GM18507 (cell line): Measurements from ENCODE around the gene CFAP107.

Experiments
- DNase-seq: peaks from one replicate; pipeline ENCODE4 v3.0.0; 2011; ENCODE audit warnings: low read depth; ENCODE audit not compliant: insufficient read length; ENCODE audit errors: extremely low spot score
- FAIRE-seq: peaks from 2 replicates; lab custom pipeline; 2011; peaks lifted over from hg19 to GRCh38; lab: Jason Lieb, UNC

The CFAP107 gene

DNA sequence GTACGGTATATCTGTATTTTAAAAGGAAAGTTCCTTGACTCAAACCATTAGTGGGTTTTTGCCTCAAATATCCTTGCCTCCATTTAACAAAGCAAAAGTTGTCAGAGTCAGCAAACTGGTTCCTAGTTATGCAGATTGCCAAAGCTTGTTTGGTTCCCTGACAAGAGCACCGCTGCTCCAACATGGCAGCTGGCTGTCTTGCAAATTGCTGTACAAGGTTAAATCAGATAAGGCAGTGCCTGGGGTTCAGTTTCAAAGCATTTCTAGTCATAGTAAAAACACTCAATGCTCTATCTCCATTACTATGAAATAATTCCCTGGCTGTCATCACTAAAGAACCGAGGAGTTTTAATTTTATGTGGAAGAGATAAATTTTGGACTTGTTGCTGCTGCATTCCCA lies 11.3 kb upstream of the CFAP107 start:
- FAIRE-seq, result no peak
- DNase-seq, result no peak

DNA sequence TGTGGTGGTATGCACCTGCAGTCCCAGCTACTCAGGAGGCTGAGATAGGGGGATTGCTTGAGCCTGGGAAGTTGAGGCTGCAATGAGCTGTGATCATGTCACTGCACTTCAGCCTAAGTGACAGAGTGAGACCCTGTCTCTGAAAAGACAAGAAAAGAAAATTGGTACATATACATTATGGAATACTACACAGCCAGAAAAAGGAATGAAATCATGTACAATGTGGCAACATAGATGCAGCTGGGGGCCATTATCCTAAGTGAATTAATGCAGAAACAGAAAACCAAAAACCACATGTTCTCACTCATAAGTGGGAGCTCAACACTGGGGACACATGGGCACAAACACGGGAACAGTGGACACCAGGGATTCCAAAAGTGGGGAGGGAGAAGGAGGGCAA lies 7.1 kb upstream of the CFAP107 start:
- DNase-seq (no peak), FAIRE-seq (no peak)

DNA sequence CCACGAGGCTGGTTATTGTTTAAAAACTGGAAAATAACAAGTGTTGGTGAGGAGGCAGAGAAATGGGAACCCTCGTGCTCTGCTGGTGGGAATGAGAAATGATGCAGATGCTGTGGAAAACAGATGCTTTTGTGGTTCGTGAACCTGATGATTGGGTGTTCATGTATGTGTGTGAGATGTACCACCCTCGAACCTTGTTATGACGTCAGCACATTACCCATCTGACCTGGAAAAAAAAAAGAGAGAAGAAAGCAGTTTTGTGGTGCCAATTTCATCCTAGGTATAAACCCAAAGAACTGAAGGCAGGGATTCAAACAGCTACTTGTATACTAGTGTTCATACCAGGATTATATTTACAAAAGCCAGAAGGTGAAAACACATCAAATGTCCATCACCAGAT lies 6.4 kb upstream of the CFAP107 start:
- DNase-seq, result no peak
- no peak for FAIRE-seq

DNA sequence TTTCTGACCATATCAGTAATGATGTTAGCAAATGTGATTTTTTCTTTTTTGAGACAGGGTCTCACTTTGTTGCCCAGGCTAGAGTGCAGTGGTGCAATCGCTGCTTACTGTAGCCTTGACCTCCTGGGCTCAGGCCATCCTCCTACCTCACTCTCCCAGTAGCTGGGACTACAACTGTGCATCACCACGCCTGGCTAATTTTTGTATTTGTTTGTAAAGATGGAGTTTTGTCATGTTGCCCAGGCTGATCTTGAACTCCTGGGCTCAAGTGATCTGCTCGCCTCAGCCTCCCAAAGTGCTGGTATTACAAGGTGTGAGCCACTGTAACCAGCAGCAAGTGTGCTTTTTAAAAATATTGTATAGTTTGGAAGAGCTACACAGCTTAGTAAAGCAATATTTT lies 4.1 kb upstream of the CFAP107 start:
- FAIRE-seq, result no peak
- no peak for DNase-seq

DNA sequence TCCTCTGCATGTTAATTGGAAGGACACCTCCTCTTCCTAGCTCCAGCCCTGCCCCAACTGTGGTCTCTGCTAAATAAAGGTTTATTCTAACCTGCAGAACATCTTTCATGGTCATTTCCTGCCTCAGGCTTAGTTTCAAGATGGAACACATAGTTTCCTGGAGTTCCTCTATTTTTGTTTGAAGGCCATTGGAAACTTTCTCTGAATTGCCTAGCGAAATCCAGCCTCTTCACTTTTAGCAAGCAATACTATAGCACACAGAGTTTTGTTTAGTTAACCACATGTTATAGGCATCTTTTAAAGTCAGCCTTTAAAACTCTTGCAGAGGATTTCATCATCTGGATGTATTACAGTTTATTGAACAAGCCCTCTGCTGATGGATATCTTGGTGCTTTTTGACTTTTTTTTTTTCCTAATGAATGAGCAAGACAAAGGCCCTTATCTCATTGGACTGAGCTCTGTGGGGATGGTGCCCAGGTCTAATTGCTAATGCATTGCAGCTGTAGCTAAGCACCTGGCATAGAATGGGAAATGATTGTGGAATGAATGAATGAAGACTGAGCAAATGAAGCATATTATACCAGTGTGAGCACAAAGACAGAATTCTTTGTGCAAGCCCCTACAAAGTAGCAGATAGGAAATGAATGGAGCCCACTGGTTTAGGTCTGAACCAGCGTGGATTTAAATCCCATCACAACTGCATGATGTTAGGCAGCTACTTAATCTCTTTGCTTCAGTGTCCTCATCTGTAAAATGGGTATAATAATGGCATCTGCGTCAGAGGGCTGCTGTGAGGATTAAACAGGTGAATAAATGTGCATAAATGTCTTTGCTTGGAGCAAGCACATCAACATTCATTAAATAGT lies 641 bp upstream of the CFAP107 start:
- DNase-seq (no peak), FAIRE-seq (no peak)

DNA sequence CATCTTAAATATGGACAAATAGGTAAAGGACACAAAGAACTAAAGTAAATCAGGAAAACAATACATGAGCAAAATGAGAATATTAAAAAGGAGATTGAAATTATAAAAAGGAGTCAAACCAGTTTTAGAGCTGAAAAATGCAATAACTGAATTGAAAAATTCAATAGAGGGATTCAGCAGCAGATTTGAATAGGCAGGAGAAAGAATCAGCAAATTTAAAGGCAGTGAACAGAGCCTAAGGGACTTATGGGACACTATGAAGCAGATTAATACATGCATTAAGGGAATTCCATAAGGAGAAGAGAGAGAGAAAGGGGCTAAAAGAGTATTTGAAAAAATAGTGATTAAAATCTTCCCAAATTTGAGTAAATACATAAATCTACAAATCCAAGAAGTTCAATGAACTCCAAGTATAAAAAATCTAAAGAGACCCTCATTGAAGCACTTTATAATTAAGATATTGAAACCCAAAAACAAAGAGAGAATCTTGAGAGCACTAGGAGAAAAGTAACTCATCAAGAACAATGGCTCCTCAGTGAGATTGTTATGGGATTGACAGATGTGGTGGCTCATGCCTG lies 2.9 kb downstream of the CFAP107 start:
- FAIRE-seq (no peak), DNase-seq (no peak)

DNA sequence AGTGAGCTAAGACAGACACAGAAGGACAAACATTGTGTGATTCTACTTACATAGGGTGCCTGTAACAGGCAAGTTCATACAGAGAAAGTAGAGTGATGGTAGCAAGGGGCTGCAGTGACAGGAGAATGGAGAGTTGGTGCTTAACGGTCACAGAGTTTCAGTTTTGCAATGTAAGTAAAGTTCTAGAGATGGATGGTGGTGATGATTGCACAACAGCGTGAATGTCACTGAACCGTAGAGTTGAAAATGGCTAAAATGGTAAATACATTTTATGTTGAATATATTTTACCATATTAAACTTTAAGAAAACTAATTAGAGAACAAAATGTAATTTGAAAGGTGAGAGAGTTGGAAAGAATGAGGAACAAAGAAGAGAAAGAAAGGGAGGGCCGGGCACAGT lies 8.7 kb downstream of the CFAP107 start:
- no peak for FAIRE-seq

DNA sequence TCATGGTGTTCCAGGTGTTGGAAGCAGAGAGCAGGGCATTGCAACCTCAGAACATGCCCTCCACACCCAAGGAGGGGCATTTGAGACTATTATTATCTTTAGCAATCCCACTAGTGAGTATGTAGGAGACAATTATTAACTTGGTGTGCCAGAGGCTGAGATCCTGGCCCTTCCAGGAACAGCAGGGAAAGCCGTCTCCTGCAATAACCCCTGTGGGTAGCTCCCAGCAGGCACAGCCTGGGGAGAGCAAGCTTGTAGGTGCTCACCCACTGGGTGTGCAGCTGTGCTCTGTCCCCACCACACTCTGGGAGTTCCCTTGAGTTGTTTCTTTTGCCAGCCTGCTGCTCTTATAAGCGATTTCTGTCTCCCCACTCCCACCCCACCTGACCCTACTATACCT lies 10.3 kb downstream of the CFAP107 start:
- no peak for DNase-seq
- FAIRE-seq, result no peak

More for the DNA sequence above, 8.7 kb downstream of the CFAP107 start:
- DNase-seq, result no peak

DNA sequence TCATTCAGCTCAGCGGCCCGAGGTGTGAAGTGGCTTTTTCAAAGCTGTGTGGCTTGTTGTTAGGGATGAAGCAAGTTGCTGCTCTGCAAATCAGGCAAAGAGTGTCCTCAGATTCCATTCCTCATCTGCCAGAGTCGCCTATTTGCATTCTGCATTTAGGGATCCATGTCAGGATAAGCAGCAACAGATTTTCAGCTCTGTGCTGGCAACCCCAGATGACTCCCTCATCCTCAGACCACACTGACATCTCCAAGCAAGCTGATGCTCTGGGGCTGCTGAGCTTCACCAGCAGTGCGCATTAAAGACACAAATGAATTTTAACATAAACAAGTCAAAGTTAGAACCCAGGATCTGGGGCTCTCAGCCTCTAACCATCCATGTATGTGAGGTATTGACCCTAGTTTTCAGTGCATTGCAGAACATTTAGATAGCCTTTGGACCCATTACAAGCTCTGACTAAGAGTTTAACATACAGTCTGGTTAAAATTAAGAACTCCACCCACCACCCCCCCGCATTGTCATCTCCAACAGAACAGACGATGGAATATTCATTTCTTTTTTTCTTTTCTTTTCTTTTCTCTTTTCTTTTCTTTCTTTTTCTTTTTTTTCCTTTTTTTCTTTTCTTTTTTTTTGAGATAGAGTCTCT lies 10.9 kb downstream of the CFAP107 start:
- no peak for FAIRE-seq
- no peak for DNase-seq

DNA sequence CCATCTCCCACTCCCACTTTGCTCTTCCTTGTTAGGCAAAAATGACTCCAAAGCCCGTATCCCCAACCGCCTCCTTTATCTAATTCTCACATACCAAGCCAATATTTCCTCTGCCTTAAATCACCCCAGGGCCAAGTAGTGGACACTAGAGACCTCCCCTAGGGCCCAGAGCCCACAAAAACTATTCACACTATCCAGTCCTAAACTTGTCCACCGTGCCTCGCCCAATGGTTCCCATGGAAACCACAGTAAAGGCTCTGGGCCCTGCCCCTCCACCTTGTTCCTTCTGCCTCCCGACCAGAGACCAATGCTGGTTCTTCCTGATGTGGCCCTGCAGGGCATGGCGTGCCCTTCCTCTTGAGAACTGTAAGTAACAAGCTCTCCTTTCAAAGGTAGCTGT lies 11.8 kb downstream of the CFAP107 start:
- no peak for DNase-seq
- FAIRE-seq, result no peak

DNA sequence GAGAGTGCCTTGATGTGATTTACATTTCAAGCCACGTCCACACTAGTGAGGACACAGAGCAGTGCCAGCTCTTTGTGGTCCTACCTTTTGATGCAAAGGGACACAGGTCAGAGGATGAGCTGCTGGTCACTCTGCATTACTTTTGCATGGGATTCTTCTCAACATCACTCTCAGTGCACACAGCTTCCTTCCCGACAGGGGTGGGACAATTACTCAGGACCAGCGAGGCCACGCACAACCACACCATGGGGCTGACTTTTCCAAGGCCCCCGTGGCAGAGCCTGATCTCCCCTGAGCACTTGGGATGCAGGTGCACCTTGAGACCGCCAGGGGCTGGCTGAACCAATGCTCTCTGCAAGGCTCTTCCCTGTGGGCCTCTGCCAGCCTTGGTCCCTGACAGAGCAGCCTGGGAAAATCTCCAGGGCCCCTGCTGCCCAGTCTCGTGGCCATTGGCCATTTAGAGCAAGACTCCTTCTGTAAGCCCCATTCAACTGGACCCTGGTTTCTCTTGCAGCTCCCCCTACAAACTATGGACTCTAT lies 14.3 kb downstream of the CFAP107 start:
- no peak for FAIRE-seq

DNA sequence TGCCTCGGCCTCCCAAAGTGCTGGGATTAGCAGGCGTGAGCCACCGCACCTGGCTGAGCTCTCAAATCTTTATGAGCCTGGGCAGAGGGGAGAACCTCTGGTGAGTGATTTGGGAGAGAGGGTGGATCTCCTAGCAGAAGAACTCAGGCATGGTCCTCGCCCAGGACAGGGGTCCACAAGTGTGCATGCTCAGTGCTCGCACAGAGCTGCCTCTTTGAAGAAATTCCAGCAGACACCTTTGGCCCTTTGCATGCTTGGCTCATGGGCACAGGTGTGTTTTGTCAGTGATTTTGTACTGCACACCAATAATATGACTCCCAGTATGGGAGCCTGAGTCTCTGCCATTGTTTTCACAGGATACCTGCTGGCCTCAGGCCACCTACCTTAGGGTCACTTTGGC lies 15.8 kb downstream of the CFAP107 start:
- DNase-seq, result no peak
- FAIRE-seq, result no peak

More for the DNA sequence above, 14.3 kb downstream of the CFAP107 start:
- DNase-seq, result no peak

DNA sequence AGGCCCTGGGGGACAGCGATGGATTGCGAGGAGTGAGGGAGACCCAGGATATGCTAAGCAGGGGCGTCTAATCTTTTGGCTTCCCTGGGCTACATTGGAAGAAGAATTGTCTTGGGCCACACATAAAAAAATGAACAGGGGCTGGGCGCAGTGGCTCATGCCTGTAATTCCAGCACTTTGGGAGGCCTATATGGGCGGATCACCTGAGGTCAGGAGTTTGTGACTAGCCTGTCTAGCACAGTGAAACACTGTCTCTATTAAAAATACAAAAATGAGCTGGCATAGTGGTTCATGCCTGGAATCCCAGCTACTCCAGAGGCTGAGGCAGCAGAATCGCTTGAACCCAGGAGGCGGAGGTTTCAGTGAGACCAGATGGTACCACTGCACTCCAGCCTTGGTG lies 16.8 kb downstream of the CFAP107 start:
- DNase-seq, result no peak
- FAIRE-seq, result no peak

DNA sequence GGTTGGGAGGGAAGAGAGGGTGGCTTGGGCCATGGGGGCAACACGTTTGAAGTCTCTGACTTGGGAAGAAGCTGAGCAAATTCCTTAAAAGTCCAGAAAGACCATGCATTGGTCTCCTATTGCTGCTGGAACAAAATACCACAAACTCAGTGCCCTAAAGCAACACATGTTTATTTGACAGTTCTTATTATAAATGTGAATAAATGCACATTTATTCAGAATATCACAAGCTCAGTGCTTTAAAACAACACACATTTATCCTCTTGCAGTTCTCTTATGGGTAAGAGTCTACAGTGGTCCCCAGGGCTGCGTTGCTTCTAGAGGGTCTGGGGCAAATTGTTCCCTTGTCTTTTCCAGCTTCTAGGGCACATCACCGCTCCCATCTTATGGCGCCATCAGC lies 17.5 kb downstream of the CFAP107 start:
- FAIRE-seq (no peak), DNase-seq (no peak)

DNA sequence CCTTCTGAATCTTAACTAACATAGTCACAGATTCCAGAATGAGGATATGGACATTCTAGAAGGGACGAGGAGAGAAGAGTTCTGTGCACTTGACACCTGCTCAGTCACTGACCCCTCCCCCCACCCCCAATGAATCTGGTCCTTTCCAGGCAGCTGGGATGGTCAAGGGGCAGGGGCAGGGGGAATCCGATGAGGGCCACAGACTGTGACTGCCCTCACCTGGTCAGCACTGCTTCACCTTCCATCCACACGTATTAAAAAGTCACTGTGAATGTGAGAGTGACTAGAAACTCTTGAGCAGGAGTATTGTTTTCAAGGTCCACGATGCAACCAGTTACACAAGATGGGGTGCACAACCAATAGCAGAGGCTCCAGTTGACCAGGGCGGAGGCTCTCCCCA lies 18.0 kb downstream of the CFAP107 start:
- DNase-seq, result no peak

DNA sequence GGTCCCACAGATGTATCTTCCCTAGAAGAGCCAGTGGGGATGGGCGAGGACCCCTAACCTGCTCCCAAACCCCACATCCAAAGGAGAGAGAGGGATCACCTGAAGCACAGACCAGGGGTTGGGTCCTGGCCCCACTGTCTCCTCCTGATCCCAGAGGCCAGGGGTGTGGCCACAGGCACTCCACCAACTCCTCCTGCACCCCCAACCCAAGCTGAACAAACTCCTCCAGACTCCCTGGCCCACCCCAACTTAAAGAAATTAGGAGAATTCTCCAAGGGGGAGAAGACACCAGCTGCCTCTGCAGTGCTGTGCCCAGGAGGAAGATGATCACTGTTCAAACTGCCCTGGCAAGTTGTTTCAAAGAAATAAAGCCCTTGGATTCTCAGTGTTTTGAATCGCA lies 23.0 kb downstream of the CFAP107 start:
- FAIRE-seq, result no peak
- no peak for DNase-seq

More for the DNA sequence above, 18.0 kb downstream of the CFAP107 start:
- FAIRE-seq, result no peak

DNA sequence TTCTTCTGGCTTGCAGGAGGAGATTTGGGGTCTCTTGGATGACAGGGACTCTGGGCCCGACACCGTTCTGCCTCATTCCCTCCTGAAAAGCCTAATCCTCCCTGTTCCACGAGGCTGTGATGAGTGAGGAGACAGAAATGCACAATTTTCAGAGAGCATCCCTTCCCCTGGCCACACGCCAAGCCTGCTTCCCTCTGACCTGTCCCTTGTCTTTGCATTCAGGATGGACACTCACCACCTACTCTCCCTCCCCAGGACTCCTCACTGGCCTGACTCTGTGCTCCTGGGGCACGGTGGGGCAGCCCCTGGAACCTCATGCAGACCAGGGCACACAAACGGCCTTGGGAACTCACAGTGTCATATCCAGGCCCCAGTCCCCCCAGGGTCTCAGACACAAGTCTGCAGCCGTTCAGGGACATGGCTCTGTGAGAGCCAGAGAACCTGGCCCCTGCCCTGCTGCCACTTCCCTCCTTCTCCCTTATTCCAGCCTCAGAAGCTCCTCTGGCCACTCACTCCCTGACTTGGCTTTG lies 24.0 kb downstream of the CFAP107 start:
- no peak for FAIRE-seq
- no peak for DNase-seq

DNA sequence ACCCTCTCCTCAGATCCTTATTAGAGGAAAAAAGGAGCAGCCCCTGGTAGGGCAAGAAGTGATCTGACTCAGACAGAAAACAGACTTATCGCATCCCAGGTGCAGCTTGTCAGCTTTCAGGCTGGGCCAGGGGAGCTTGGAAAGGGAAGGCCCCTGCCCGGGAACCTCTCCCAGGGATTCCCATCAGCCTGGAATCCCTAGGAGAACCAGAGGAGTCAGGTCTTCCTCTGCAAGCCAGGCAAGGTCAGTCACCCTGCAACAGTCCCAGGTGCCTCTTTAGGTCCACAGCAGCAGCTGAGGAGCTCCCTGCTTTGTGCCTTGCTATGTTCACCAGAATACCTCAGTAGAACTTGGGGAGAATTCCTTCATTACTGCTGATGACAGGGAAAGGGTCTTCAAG lies 24.6 kb downstream of the CFAP107 start:
- DNase-seq (no peak), FAIRE-seq (no peak)

DNA sequence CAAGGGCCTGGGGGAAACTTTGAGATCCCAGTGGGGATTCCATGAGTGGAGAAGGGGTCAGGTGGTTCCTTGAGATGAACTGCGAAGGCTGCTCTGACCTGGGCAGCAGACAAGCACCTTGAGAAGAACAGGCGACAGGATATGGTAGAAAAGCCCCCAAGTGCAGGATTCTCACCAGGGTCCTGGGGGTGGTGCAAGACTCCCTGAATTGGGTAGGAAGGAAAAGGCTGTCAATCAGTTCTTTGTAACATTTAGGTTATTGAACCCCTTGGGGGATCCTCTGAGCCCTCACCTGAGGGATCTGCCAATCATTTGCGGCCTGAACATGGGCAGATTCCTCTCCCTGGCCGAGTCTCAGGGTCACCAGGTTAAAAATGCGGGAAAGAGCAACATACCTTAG lies 25.2 kb downstream of the CFAP107 start:
- no peak for DNase-seq
- FAIRE-seq, result no peak

DNA sequence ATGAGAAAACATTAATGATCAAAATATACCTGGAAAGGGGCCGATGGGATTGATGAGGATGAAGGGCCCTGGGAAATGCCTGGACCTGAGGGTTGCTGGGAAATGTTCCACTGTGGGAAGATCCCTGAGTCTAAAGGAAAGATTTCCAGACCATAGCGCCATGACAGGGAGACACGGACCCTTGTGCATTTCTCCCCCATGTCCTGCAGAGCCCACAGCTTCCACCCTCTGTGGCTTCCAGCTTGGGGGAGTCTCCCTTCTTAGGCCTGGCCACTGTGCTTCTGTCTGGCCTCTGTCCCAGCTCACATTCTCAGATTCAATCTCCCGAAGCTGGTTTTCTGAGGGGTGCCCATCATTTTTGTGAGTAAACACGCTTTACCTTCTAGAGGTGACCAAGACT lies 26.5 kb downstream of the CFAP107 start:
- DNase-seq (no peak), FAIRE-seq (no peak)
